ENCODE results near the gene SNTA1. TPM values are rescaled to one million over a fixed set of nuclear protein-coding genes. Genes with fewer than 3 reads are reported as not detected.

The SNTA1 gene
- total RNA-seq (1 to 10 TPM; 2.4 to 8.7 (median 3.9) TPM), polyA plus RNA-seq (1 to 10 TPM; 4.3 to 6.3 (median 5.9) TPM)
- long read RNA-seq, donor 1, transcript SNTA1-201 (8 exons, 2,342 nt) = major isoform, 5 of 5 reads
- long read RNA-seq, donor 1, partial matches to known transcripts = 0 of 5 reads
- long read RNA-seq, donor 1, other reads (novel, unspliced or antisense) = 0 of 5 reads
- long read RNA-seq, donor 2, partial matches to known transcripts = 0 of 2 reads
- long read RNA-seq, donor 2, other reads (novel, unspliced or antisense) = 0 of 2 reads

- intact Hi-C loops (cut with DNase I; ENCODE audit: low total_unique reads) = no loop called here
- peaks cover 0 to 33% (median 18%) of the 10 kb centered on the region in 6 donors for H3K4me1 ChIP-seq
- DNase-seq = peak; percentile 98
- H3K4me3 ChIP-seq = peak within 1 kb of the TSS; percentile 62 to 88 (median 72)
- peak in 1 of 11 experiments; percentile 13 for TF ChIP-seq CTCF (IDR thresholded peaks at IDR 0.05 in 8 of 11, conservative IDR thresholded peaks at IDR 0.05 in 3 of 11)
- TF ChIP-seq POLR2AphosphoS5 (IDR thresholded peaks at IDR 0.05) = peak in 2 of 3 donors; percentile 48 to 67
- TF ChIP-seq POLR2A (IDR thresholded peaks at IDR 0.05) = no peak
- H3K27ac ChIP-seq = peak within 1 kb of the TSS in 7 of 8 donors; percentile 57 to 87 (median 79)
- peaks cover 0 to 4% (median 0%) of the 10 kb centered on the region in 8 donors for H3K9me3 ChIP-seq
- H3K36me3 ChIP-seq = no peaks in the 10 kb centered on the region
- 0 to 1% (median 1%) methylated on average over 19 to 75 of the region's 75 CpGs for WGBS, 5 donors
- H3K27me3 ChIP-seq (replicated peaks in 1 of 7) = peaks cover 0 to 9% (median 0%) of the 10 kb centered on the region in 7 donors
These were observed at the start of gene SNTA1 for GRCh38 chr20:33443512-33444239. Gene SNTA1 (minus strand): TSS chr20:33443763. CDS start chr20:33443620, 143 bp downstream.

DNA sequence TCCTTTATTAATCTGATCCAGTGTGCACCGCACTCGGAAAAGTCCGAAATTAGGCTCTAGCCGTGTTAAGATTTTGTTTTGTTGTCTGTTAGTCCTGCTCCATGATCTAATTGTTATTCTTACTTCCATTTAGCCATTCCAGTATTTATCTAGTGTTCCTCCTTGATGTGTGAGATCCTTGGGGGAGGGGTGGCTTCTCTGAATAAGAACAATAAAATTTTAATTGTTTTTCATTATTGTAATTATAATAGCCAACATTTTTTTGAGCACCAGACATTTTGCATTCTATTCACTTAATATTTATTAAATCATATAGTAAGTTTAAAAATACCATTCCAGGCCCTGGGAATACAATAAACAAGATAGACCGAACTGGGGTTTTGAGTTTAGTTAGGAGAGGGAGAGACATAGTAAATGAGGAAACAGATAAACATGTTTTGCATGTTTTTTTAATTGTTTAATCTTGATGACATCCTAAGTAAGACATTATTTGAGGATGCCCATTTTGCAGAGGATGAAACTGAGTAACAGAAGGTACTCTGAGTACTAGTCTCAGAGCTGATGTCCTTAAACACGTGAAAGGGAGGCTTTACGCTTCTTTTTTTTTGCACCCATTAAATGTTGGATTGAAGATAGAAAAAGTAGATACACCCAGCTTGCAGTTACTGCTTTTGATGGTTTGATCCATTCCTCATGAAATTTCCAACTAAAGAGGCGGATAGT, 47.5 kb upstream of the SNTA1 start:
- TF ChIP-seq CTCF (IDR thresholded peaks at IDR 0.05 in 8 of 11, conservative IDR thresholded peaks at IDR 0.05 in 3 of 11) (no peak), POLR2A (IDR thresholded peaks at IDR 0.05) (no peak), POLR2AphosphoS5 (IDR thresholded peaks at IDR 0.05) (no peak)
- Histone ChIP-seq H3K27me3 (replicated peaks in 1 of 7) (no peaks in the 10 kb centered on the region), H3K36me3 (no peaks in the 10 kb centered on the region), H3K4me1 (peaks cover 0 to 53% (median 26%) of the 10 kb centered on the region in 6 donors), H3K9me3 (no peaks in the 10 kb centered on the region), H3K27ac (peak overlapping the region in 7 of 8 donors; percentile 95 to 99 (median 97)), H3K4me3 (peak overlapping the region; percentile 55 to 97 (median 86))
- intact Hi-C loops (cut with DNase I; ENCODE audit: low total_unique reads) = no loop called here
- WGBS, 5 donors = 61 to 78% (median 72%) methylated on average over 8 of the region's 8 CpGs
- no peak for DNase-seq

DNA sequence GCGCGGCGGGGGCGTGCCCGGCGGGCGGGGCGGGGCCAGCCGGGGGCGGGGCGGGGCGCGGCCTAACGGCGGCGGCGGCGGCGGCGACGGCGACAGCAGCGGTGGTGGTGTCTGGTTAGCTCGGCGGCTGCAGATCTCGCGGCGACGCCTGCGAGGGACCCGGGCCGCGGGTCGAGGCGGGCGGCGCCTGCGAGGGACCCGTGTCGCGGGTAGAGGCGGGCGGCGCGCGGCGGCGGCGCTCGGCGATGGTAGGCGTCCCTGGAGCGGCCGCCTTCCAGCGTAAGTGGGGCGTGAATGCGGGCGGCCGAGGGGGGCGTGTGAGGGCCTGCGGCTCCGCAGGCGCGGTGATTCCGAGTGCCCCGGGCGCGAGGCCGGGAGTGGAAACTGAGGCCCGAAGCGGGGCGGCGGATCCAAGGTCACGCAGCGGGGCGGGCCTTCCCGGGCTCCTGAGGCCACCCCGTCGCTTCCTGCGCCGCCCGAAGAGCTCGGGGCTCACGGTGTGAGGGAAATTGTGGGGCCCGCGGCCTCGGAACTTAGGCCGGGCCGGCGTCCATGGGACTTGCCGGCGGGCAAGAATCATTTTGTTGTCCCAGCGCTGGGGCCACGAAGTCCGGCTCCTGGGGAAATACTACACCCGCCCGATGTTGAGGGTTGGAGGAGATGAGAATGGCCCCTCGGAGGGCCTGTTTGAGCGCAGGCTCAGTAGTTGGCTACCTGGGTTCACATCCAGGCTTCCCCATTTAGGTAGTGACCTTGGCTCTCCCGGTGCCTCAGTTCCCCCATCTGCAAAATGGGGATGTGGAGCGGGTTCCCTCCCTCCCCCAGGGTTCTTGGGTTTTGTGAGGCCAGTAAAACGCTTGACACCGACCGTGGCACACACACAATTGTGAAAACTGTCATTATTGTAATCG, 46.7 kb upstream of the SNTA1 start, which contains the start of gene CBFA2T2:
Gene CBFA2T2, plus strand, starts transcription at position 74 of the 911 bp plus-strand sequence. Its CDS starts 172 bp downstream, at position 246.
- H3K36me3 ChIP-seq = no peaks in the 10 kb centered on the region
- 1 to 3% (median 1%) methylated on average over 35 to 105 of the region's 105 CpGs for WGBS, 5 donors
- H3K4me1 ChIP-seq = peaks cover 0 to 46% (median 26%) of the 10 kb centered on the region in 6 donors
- DNase-seq = no peak
- intact Hi-C loops (cut with DNase I; ENCODE audit: low total_unique reads) = no loop called here
- H3K27ac ChIP-seq = peak within 1 kb of the TSS; percentile 95 to 99 (median 96)
- no peaks in the 10 kb centered on the region for H3K9me3 ChIP-seq
- no peak for TF ChIP-seq POLR2AphosphoS5 (IDR thresholded peaks at IDR 0.05)
- TF ChIP-seq POLR2A (IDR thresholded peaks at IDR 0.05) = no peak
- TF ChIP-seq CTCF (IDR thresholded peaks at IDR 0.05 in 8 of 11, conservative IDR thresholded peaks at IDR 0.05 in 3 of 11) = peak in 2 of 11 experiments; percentile 6 to 8
- H3K4me3 ChIP-seq = peak within 1 kb of the TSS; percentile 55 to 97 (median 86)
- H3K27me3 ChIP-seq (replicated peaks in 1 of 7) = no peaks in the 10 kb centered on the region

All from spleen (tissue), 13 donors.